Measurements from ENCODE around the gene SLC9A8. TPM values are rescaled to one million over a fixed set of nuclear protein-coding genes. Genes with fewer than 3 reads are reported as not detected.

The SLC9A8 gene
- total RNA-seq, 5 donors from 2014 or later (not counting 1 experiment from before 2014, with no cell fraction given), result 22.2 to 34.2 (median 25.6) TPM

DNA sequence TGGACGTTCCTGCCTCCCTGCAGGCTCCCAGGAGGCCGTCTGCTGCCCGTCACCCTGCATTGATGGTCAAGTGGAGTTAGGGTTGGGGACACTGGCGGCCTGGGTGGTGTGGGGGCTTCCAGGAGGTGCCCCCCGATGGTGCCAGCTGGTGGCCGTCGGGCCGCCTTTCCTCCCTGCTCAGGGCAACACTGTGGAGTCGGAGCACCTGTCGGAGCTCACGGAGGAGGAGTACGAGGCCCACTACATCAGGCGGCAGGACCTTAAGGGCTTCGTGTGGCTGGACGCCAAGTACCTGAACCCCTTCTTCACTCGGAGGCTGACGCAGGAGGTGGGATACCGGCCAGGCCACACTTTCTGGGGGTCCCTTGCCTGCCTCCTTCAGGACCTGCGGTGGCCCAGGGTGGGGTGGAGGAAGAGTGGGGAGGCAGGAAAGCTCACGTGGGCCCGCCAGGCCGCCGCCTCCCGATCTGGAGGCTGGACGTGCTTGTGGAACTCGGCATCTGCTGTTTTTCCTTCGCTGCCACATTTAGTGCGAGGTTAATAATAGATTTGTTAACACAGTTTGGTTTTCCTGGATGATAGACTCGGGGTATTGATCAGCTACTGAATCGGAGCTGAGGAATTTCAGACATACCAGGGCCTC, 74.1 kb downstream of the SLC9A8 start:
- no peak overlapping the region for H3K27ac ChIP-seq (ENCODE audit: low read length)
- DNase-seq (no peak), ATAC-seq (replicated peaks in 1 of 4) (no peak)
- Mint-ChIP-seq H3K27ac (no peak overlapping the region), H3K27me3 (no peaks in the 10 kb centered on the region), H3K36me3 (peaks cover 46% of the 10 kb centered on the region), H3K4me1 (peaks cover 0 to 11% (median 0%) of the 10 kb centered on the region in 3 donors), H3K4me3 (no peak overlapping the region), H3K9me3 (no peaks in the 10 kb centered on the region)
- no peak overlapping the region for H3K4me3 ChIP-seq (ENCODE audit: control insufficient read depth in 1 of 2, extremely low read depth in 1 of 2, low read length in 1 of 2)
- no peaks in the 10 kb centered on the region for H3K27me3 ChIP-seq (replicated peaks in 1 of 2; ENCODE audit: control insufficient read depth in 2 of 2, extremely low read depth in 1 of 2, insufficient read depth in 2 of 2, low read length in 1 of 2)
- no peaks in the 10 kb centered on the region for H3K9me3 ChIP-seq
- POLR2A ChIA-PET, result interaction anchor here (0.5 to 0.6 kb wide), 2 partner anchors 11 to 176 kb away, joined by 3 to 4 read pairs; no protein-coding TSS in a partner anchor
- 98% methylated on average over 26 of the region's 30 CpGs for WGBS (ENCODE audit: insufficient coverage)
- H3K36me3 ChIP-seq (ENCODE audit: control insufficient read depth in 2 of 2, extremely low read depth in 1 of 2, insufficient read depth in 1 of 2, low read length in 1 of 2), result peaks cover 23 to 56% of the 10 kb centered on the region in 2 donors
- peaks cover 0 to 4% of the 10 kb centered on the region in 2 experiments for H3K4me1 ChIP-seq (ENCODE audit: control insufficient read depth in 1 of 2, extremely low read depth in 1 of 2, insufficient read depth in 2 of 2, low read length in 2 of 2)
- CTCF ChIA-PET, result interaction anchor here in 1 of 2 donors (0.6 to 0.7 kb wide), 2 partner anchors 20 to 87 kb away, joined by 3 to 4 read pairs; no protein-coding TSS in a partner anchor

GRCh38 chr20:49887251-49888211, 74.9 kb downstream of the SLC9A8 start:
- ATAC-seq (replicated peaks in 1 of 4) (no peak), DNase-seq (no peak)
- no peak overlapping the region for H3K27ac ChIP-seq (ENCODE audit: low read length)
- Mint-ChIP-seq H3K4me3 (no peak overlapping the region), H3K27me3 (no peaks in the 10 kb centered on the region), H3K36me3 (peaks cover 41% of the 10 kb centered on the region), H3K9me3 (no peaks in the 10 kb centered on the region), H3K4me1 (peaks cover 0 to 11% (median 2%) of the 10 kb centered on the region in 3 donors), H3K27ac (peak overlapping the region in 1 of 2 donors; percentile 20)
- H3K36me3 ChIP-seq (ENCODE audit: control insufficient read depth in 2 of 2, extremely low read depth in 1 of 2, insufficient read depth in 1 of 2, low read length in 1 of 2), result peaks cover 22 to 48% of the 10 kb centered on the region in 2 donors
- CTCF ChIA-PET, result no interaction called here
- WGBS (ENCODE audit: insufficient coverage), result 91% methylated on average over 26 of the region's 32 CpGs
- POLR2A ChIA-PET, result interaction anchor here (0.5 to 0.6 kb wide), 2 partner anchors 12 to 176 kb away, joined by 3 to 4 read pairs; no protein-coding TSS in a partner anchor
- H3K4me3 ChIP-seq (ENCODE audit: control insufficient read depth in 1 of 2, extremely low read depth in 1 of 2, low read length in 1 of 2), result no peak overlapping the region
- no peaks in the 10 kb centered on the region for H3K27me3 ChIP-seq (replicated peaks in 1 of 2; ENCODE audit: control insufficient read depth in 2 of 2, extremely low read depth in 1 of 2, insufficient read depth in 2 of 2, low read length in 1 of 2)
- no peaks in the 10 kb centered on the region for H3K9me3 ChIP-seq
- H3K4me1 ChIP-seq (ENCODE audit: control insufficient read depth in 1 of 2, extremely low read depth in 1 of 2, insufficient read depth in 2 of 2, low read length in 2 of 2), result peaks cover 0 to 8% of the 10 kb centered on the region in 2 experiments

- ATAC-seq (replicated peaks in 1 of 4) (peak in 3 of 4 experiments; percentile 41 to 60 (median 54)), DNase-seq (peak in 30 of 35 experiments; percentile 10 to 72 (median 44))
- Mint-ChIP-seq H3K9me3 (no peaks in the 10 kb centered on the region), H3K4me3 (no peak overlapping the region), H3K27me3 (no peaks in the 10 kb centered on the region), H3K36me3 (peaks cover 39% of the 10 kb centered on the region), H3K4me1 (peaks cover 4 to 11% (median 8%) of the 10 kb centered on the region in 3 donors), H3K27ac (no peak overlapping the region)
- peaks cover 17 to 41% of the 10 kb centered on the region in 2 donors for H3K36me3 ChIP-seq (ENCODE audit: control insufficient read depth in 2 of 2, extremely low read depth in 1 of 2, insufficient read depth in 1 of 2, low read length in 1 of 2)
- H3K27me3 ChIP-seq (replicated peaks in 1 of 2; ENCODE audit: control insufficient read depth in 2 of 2, extremely low read depth in 1 of 2, insufficient read depth in 2 of 2, low read length in 1 of 2), result no peaks in the 10 kb centered on the region
- no peaks in the 10 kb centered on the region for H3K9me3 ChIP-seq
- no peak overlapping the region for H3K4me3 ChIP-seq (ENCODE audit: control insufficient read depth in 1 of 2, extremely low read depth in 1 of 2, low read length in 1 of 2)
- ChIA-PET CTCF (interaction anchor here in 1 of 2 donors (0.6 kb wide), 1 partner anchor 83 kb away, joined by 4 read pairs; no protein-coding TSS in a partner anchor), POLR2A (no interaction called here)
- 78% methylated on average over 17 of the region's 18 CpGs for WGBS (ENCODE audit: insufficient coverage)
- peaks cover 0 to 17% of the 10 kb centered on the region in 2 experiments for H3K4me1 ChIP-seq (ENCODE audit: control insufficient read depth in 1 of 2, extremely low read depth in 1 of 2, insufficient read depth in 2 of 2, low read length in 2 of 2)
- no peak overlapping the region for H3K27ac ChIP-seq (ENCODE audit: low read length)
Observed at GRCh38 chr20:49888212-49889000, 75.8 kb downstream of the SLC9A8 start.

- Mint-ChIP-seq H3K9me3 (no peaks in the 10 kb centered on the region), H3K4me3 (no peak overlapping the region), H3K27me3 (no peaks in the 10 kb centered on the region), H3K4me1 (peaks cover 13 to 20% (median 16%) of the 10 kb centered on the region in 3 donors), H3K27ac (peak overlapping the region; percentile 11 to 16), H3K36me3 (peaks cover 35% of the 10 kb centered on the region)
- Histone ChIP-seq H3K4me3 (ENCODE audit: control insufficient read depth in 1 of 2, extremely low read depth in 1 of 2, low read length in 1 of 2) (no peak overlapping the region), H3K9me3 (no peaks in the 10 kb centered on the region), H3K27ac (ENCODE audit: low read length) (no peak overlapping the region), H3K36me3 (ENCODE audit: control insufficient read depth in 2 of 2, extremely low read depth in 1 of 2, insufficient read depth in 1 of 2, low read length in 1 of 2) (peaks cover 14 to 34% of the 10 kb centered on the region in 2 donors), H3K27me3 (replicated peaks in 1 of 2; ENCODE audit: control insufficient read depth in 2 of 2, extremely low read depth in 1 of 2, insufficient read depth in 2 of 2, low read length in 1 of 2) (no peaks in the 10 kb centered on the region), H3K4me1 (ENCODE audit: control insufficient read depth in 1 of 2, extremely low read depth in 1 of 2, insufficient read depth in 2 of 2, low read length in 2 of 2) (peaks cover 0 to 21% of the 10 kb centered on the region in 2 experiments)
- DNase-seq (no peak), ATAC-seq (replicated peaks in 1 of 4) (no peak)
- 100% methylated on average over 3 of the region's 9 CpGs for WGBS (ENCODE audit: insufficient coverage)
- ChIA-PET POLR2A (no interaction called here), CTCF (interaction anchor here (0.6 kb wide), 2 partner anchors 43 to 84 kb away, joined by 4 read pairs; no protein-coding TSS in a partner anchor)
Observed at GRCh38 chr20:49889001-49889934, 76.6 kb downstream of the SLC9A8 start.

GRCh38 chr20:49889935-49890333, 77.3 kb downstream of the SLC9A8 start:
- CTCF ChIA-PET, result interaction anchor here in 1 of 2 donors (0.6 kb wide), 1 partner anchor 42 kb away, joined by 4 read pairs; no protein-coding TSS in a partner anchor
- 89% methylated on average over 5 of the region's 9 CpGs for WGBS (ENCODE audit: insufficient coverage)

More at GRCh38 chr20:49889935-49890333, 77.3 kb downstream of the SLC9A8 start:
- peak in 3 of 35 experiments; percentile 16 to 33 (median 21) for DNase-seq
- Histone ChIP-seq H3K27me3 (replicated peaks in 1 of 2; ENCODE audit: control insufficient read depth in 2 of 2, extremely low read depth in 1 of 2, insufficient read depth in 2 of 2, low read length in 1 of 2) (no peaks in the 10 kb centered on the region), H3K9me3 (no peaks in the 10 kb centered on the region), H3K4me1 (ENCODE audit: control insufficient read depth in 1 of 2, extremely low read depth in 1 of 2, insufficient read depth in 2 of 2, low read length in 2 of 2) (peaks cover 0 to 21% of the 10 kb centered on the region in 2 experiments), H3K27ac (ENCODE audit: low read length) (no peak overlapping the region), H3K4me3 (ENCODE audit: control insufficient read depth in 1 of 2, extremely low read depth in 1 of 2, low read length in 1 of 2) (no peak overlapping the region), H3K36me3 (ENCODE audit: control insufficient read depth in 2 of 2, extremely low read depth in 1 of 2, insufficient read depth in 1 of 2, low read length in 1 of 2) (peaks cover 10 to 27% of the 10 kb centered on the region in 2 donors)
- H3K36me3 Mint-ChIP-seq, result peaks cover 31% of the 10 kb centered on the region
- POLR2A ChIA-PET, result no interaction called here
- no peaks in the 10 kb centered on the region for H3K9me3 Mint-ChIP-seq
- H3K4me3 Mint-ChIP-seq, result no peak overlapping the region
- no peaks in the 10 kb centered on the region for H3K27me3 Mint-ChIP-seq
- peaks cover 16 to 21% (median 20%) of the 10 kb centered on the region in 3 donors for H3K4me1 Mint-ChIP-seq
- H3K27ac Mint-ChIP-seq, result peak overlapping the region in 1 of 2 donors; percentile 16
- ATAC-seq (replicated peaks in 1 of 4), result no peak

All from T-cell (primary cell).